HL-60 (cell line): Measurements from ENCODE around the gene AK8.

Experiments
- CTCF ChIP-seq: IDR thresholded peaks from one replicate; pipeline ENCODE4 v1.5.1; 2011; ENCODE audit warnings: low read length, control low read depth, inconsistent platforms; ENCODE audit not compliant: insufficient read depth
- GABPA ChIP-seq: IDR thresholded peaks from 2 replicates; pipeline ENCODE4 v1.6.1; 2012; ENCODE audit warnings: low read depth
- POLR2AphosphoS5 ChIP-seq: IDR thresholded peaks from 2 replicates; pipeline ENCODE4 v1.6.1; 2012; ENCODE audit warnings: low read depth
- REST ChIP-seq: IDR thresholded peaks from 2 replicates; pipeline ENCODE4 v1.6.1; 2012; ENCODE audit warnings: low read depth; ENCODE audit not compliant: insufficient replicate concordance
- SPI1 ChIP-seq: IDR thresholded peaks from 2 replicates; pipeline ENCODE4 v1.6.1; 2012; ENCODE audit warnings: low read depth, mild to moderate bottlenecking, borderline replicate concordance

- no peak for TF ChIP-seq CTCF
- no peak for TF ChIP-seq POLR2AphosphoS5
- no peak for TF ChIP-seq REST
- TF ChIP-seq GABPA = no peak
- no peak for TF ChIP-seq SPI1
Measured at GRCh38 chr9:132710333-132710732, 167.8 kb downstream of the AK8 start.
